Hematopoietic multipotent progenitor cell treated with erythropoietin and hydrocortisone succinate and interleukin-3 and kit ligand, for 15 days (in vitro differentiated cells): Measurements from ENCODE around the gene NADSYN1.

Experiments
- DNase-seq: peaks from one replicate; pipeline ENCODE4 v3.0.0-alpha.2; 2015; ENCODE audit warnings: low spot score

NADSYN1 gene

GRCh38 chr11:71548716-71549151 is 95.7 kb downstream of the NADSYN1 start:
- no peak for DNase-seq
